HEK293 (cell line): ENCODE results near the gene DNAJC4.

Source experiments
- CTCF ChIA-PET: fragments of 350-600 bp; formaldehyde crosslinking; extraction: SDS; loops from one replicate; lab custom pipeline; 2021; ENCODE audit warnings: antibody characterized with exemption; lab: Yijun Ruan, JAX
- POLR2A ChIA-PET: fragments of 300-600 bp; formaldehyde crosslinking; extraction: SDS; loops from one replicate; lab custom pipeline; 2020; ENCODE audit warnings: antibody characterized with exemption, inconsistent platforms; lab: Yijun Ruan, JAX
- H3K27ac ChIP-seq: fragments of 200-500 bp; sonication (Bioruptor generic); 2 replicates; pipeline ENCODE4 v1.5.1; 2014; ENCODE audit warnings: low read depth, low read length, control low read depth, inconsistent platforms; ENCODE audit errors: extremely low read depth
- H3K36me3 ChIP-seq, 2 experiments: fragments of 200-500 bp in 1 of 2; sonication (Bioruptor generic) in 1 of 2; 1 replicate in 1 of 2; 2 replicates in 1 of 2; pipeline ENCODE4 v1.5.1; 2014 to 2017; ENCODE audit warnings: inconsistent platforms in 2 of 2, low read length in 2 of 2; ENCODE audit not compliant: control insufficient read depth in 2 of 2, insufficient read depth in 1 of 2
- H3K4me1 ChIP-seq: fragments of 200-500 bp; sonication (Bioruptor generic); 2 replicates; pipeline ENCODE4 v1.5.1; 2014; ENCODE audit warnings: mild to moderate bottlenecking, low read length, inconsistent platforms; ENCODE audit not compliant: control insufficient read depth, insufficient read depth
- H3K4me3 ChIP-seq: 2 replicates; pipeline ENCODE4 v1.5.1; 2011; ENCODE audit warnings: low read depth, mild to moderate bottlenecking, control low read depth, low read length, moderate library complexity
- H3K9me3 ChIP-seq: fragments of 200-500 bp; sonication (Bioruptor generic); 2 replicates; pipeline ENCODE4 v1.5.1; 2014; ENCODE audit warnings: low read depth, low read length, inconsistent platforms; ENCODE audit not compliant: control insufficient read depth, insufficient read depth
- PATZ1 ChIP-seq: fragments of 450-650 bp; formaldehyde crosslinking; IDR thresholded peaks from 2 replicates; pipeline ENCODE4 v1.5.1; 2016; ENCODE audit warnings: missing biosample characterization, missing genetic modification characterization
- PRDM10 ChIP-seq: fragments of 450-650 bp; formaldehyde crosslinking; IDR thresholded peaks from 2 replicates; pipeline ENCODE4 v1.5.1; 2016; ENCODE audit warnings: missing biosample characterization, missing genetic modification characterization
- RBAK ChIP-seq: fragments of 450-650 bp; formaldehyde crosslinking; IDR thresholded peaks from 2 replicates; pipeline ENCODE4 v1.5.1; 2016; ENCODE audit warnings: missing biosample characterization, missing genetic modification characterization
- SETDB1 ChIP-seq: IDR thresholded peaks from one replicate; pipeline ENCODE4 v1.6.1; 2017; ENCODE audit warnings: mild to moderate bottlenecking, low read length, moderate library complexity, mixed read lengths; ENCODE audit not compliant: insufficient read length
- ZBTB44 ChIP-seq: fragments of 450-650 bp; IDR thresholded peaks from 2 replicates; pipeline ENCODE4 v1.5.1; 2018; ENCODE audit warnings: missing biosample characterization, mild to moderate bottlenecking, missing genetic modification characterization
- ZNF112 ChIP-seq: fragments of 450-650 bp; formaldehyde crosslinking; IDR thresholded peaks from 2 replicates; pipeline ENCODE4 v1.5.0; 2017; ENCODE audit warnings: missing biosample characterization, missing genetic modification characterization
- ZNF184 ChIP-seq: fragments of 450-650 bp; IDR thresholded peaks from 2 replicates; pipeline ENCODE4 v1.5.1; 2018; ENCODE audit warnings: missing biosample characterization, mild to moderate bottlenecking, missing genetic modification characterization
- ZNF239 ChIP-seq: fragments of 450-650 bp; formaldehyde crosslinking; IDR thresholded peaks from 2 replicates; pipeline ENCODE4 v1.5.1; 2016; ENCODE audit warnings: missing biosample characterization, missing genetic modification characterization
- ZNF324 ChIP-seq: fragments of 450-650 bp; formaldehyde crosslinking; IDR thresholded peaks from 2 replicates; pipeline ENCODE4 v1.5.1; 2016; ENCODE audit warnings: missing biosample characterization, missing genetic modification characterization
- ZNF585B ChIP-seq: fragments of 450-650 bp; formaldehyde crosslinking; IDR thresholded peaks from 2 replicates; pipeline ENCODE4 v1.5.1; 2016; ENCODE audit warnings: missing biosample characterization, missing genetic modification characterization
- TF ChIP-seq, protein P1 (sequence below): fragments of 450-650 bp; formaldehyde crosslinking; IDR thresholded peaks from 2 replicates; pipeline ENCODE4 v1.5.1; 2016; ENCODE audit warnings: missing biosample characterization, missing genetic modification characterization
- TF ChIP-seq, protein P2 (sequence below): fragments of 450-650 bp; formaldehyde crosslinking; IDR thresholded peaks from 2 replicates; pipeline ENCODE4 v1.5.1; 2016; ENCODE audit warnings: missing biosample characterization, missing genetic modification characterization, borderline replicate concordance

Gene DNAJC4

DNA sequence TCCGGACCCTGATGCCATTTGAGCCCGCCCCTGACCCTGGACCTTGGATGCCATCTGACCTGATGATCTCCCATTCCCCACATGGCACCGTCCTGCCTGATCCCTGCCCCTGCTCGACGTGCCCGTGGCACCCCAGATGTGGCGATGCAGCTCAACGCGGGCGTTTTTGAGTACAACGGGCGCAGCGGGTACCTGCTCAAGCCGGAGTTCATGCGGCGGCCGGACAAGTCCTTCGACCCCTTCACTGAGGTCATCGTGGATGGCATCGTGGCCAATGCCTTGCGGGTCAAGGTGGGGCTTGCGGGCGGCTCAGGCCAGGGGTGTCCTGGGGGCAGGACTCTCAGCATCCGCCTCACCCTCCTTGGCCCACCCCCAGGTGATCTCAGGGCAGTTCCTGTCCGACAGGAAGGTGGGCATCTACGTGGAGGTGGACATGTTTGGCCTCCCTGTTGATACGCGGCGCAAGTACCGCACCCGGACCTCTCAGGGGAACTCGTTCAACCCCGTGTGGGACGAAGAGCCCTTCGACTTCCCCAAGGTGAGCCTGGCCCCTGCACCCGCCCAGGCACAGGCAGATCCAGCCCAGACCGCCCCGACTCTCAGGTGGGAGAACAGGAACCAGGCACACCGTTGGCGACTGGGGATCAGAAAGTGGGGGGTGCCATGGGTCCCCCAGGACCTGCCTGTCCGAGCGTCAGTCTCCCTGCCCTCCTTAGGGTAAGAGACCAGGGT lies 32.1 kb downstream of the DNAJC4 start:
- no peak overlapping the region for H3K4me3 ChIP-seq
- POLR2A ChIA-PET, result no interaction called here
- no peaks in the 10 kb centered on the region for H3K9me3 ChIP-seq
- TF ChIP-seq PRDM10 (tag by site-specific recombination), result no peak
- no peak for TF ChIP-seq ZNF239 (tag by site-specific recombination)
- TF ChIP-seq ZNF112 (tag by site-specific recombination), result no peak
- no peak for TF ChIP-seq ZNF585B (tag by site-specific recombination)
- TF ChIP-seq, protein P1, sequence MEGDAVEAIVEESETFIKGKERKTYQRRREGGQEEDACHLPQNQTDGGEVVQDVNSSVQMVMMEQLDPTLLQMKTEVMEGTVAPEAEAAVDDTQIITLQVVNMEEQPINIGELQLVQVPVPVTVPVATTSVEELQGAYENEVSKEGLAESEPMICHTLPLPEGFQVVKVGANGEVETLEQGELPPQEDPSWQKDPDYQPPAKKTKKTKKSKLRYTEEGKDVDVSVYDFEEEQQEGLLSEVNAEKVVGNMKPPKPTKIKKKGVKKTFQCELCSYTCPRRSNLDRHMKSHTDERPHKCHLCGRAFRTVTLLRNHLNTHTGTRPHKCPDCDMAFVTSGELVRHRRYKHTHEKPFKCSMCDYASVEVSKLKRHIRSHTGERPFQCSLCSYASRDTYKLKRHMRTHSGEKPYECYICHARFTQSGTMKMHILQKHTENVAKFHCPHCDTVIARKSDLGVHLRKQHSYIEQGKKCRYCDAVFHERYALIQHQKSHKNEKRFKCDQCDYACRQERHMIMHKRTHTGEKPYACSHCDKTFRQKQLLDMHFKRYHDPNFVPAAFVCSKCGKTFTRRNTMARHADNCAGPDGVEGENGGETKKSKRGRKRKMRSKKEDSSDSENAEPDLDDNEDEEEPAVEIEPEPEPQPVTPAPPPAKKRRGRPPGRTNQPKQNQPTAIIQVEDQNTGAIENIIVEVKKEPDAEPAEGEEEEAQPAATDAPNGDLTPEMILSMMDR (tag by site-specific recombination), result no peak
- no peak for TF ChIP-seq SETDB1
- TF ChIP-seq ZBTB44 (tag by site-specific recombination), result no peak
- no peak for TF ChIP-seq ZNF184 (tag by site-specific recombination)
- no peak for TF ChIP-seq ZNF324 (tag by site-specific recombination)
- no peak for TF ChIP-seq RBAK (tag by site-specific recombination)
- TF ChIP-seq PATZ1, result no peak
- TF ChIP-seq, protein P2, sequence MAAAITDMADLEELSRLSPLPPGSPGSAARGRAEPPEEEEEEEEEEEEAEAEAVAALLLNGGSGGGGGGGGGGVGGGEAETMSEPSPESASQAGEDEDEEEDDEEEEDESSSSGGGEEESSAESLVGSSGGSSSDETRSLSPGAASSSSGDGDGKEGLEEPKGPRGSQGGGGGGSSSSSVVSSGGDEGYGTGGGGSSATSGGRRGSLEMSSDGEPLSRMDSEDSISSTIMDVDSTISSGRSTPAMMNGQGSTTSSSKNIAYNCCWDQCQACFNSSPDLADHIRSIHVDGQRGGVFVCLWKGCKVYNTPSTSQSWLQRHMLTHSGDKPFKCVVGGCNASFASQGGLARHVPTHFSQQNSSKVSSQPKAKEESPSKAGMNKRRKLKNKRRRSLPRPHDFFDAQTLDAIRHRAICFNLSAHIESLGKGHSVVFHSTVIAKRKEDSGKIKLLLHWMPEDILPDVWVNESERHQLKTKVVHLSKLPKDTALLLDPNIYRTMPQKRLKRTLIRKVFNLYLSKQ, result no peak
- CTCF ChIA-PET, result interaction anchor here (0.6 kb wide), 1 partner anchor 110 kb away, joined by 3 read pairs; no protein-coding TSS in a partner anchor
- no peaks in the 10 kb centered on the region; the same call in 1 of the 2 replicates for H3K4me1 ChIP-seq
- H3K27ac ChIP-seq, result no peak overlapping the region
- H3K36me3 ChIP-seq, result peaks cover 0 to 82% of the 10 kb centered on the region in 2 experiments; a peak in 2 of 3 replicates
